IPS-NIHi7 (cell line): ENCODE measurements around the gene GNA15.
"Not testable (repeated sequence)": the region's sequence is repeated elsewhere in the genome, so short reads cannot be mapped to it uniquely, and the experiment has no call there.

Source experiments
- DNase-seq: peaks from one replicate; pipeline ENCODE4 v3.0.0; 2012; ENCODE audit warnings: mixed read lengths; ENCODE audit errors: extremely low spot score

GNA15 gene

GRCh38 chr19:3135961-3136683, at the start of gene GNA15:
Gene GNA15, plus strand, starts transcription at chr19:3136033. Its CDS starts 418 bp downstream, at chr19:3136451.
- DNase-seq = no peak

- DNase-seq = no peak
Observed at GRCh38 chr19:3087769-3088168, 48.1 kb upstream of the GNA15 start.

GRCh38 chr19:3089299-3089855, 46.5 kb upstream of the GNA15 start:
- DNase-seq = not testable (repeated sequence)

GRCh38 chr19:3094601-3095440, 41.0 kb upstream of the GNA15 start:
- no peak for DNase-seq

GRCh38 chr19:3095441-3096191, 40.2 kb upstream of the GNA15 start:
- peak; percentile 78 for DNase-seq

- no peak for DNase-seq
Observed at GRCh38 chr19:3096267-3096901, 39.4 kb upstream of the GNA15 start.

GRCh38 chr19:3096902-3097326, 38.9 kb upstream of the GNA15 start:
- DNase-seq = no peak

- DNase-seq = no peak
Observed at GRCh38 chr19:3097442-3097871, 38.4 kb upstream of the GNA15 start.

- no peak for DNase-seq
Observed at GRCh38 chr19:3098141-3098514, 37.7 kb upstream of the GNA15 start.

- DNase-seq = no peak
Observed at GRCh38 chr19:3098515-3099346, 37.1 kb upstream of the GNA15 start.

GRCh38 chr19:3099347-3100145, 36.3 kb upstream of the GNA15 start:
- no peak for DNase-seq

- no peak for DNase-seq
Observed at GRCh38 chr19:3100331-3100730, 35.5 kb upstream of the GNA15 start.

- no peak for DNase-seq
Observed at GRCh38 chr19:3100747-3101730, 34.8 kb upstream of the GNA15 start.

- no peak for DNase-seq
Observed at GRCh38 chr19:3102239-3103140, 33.3 kb upstream of the GNA15 start.

GRCh38 chr19:3104708-3104983, 31.2 kb upstream of the GNA15 start:
- no peak for DNase-seq

GRCh38 chr19:3105641-3106508, 30.0 kb upstream of the GNA15 start:
- no peak for DNase-seq
